ENCODE results near the gene DEXI.

DNA sequence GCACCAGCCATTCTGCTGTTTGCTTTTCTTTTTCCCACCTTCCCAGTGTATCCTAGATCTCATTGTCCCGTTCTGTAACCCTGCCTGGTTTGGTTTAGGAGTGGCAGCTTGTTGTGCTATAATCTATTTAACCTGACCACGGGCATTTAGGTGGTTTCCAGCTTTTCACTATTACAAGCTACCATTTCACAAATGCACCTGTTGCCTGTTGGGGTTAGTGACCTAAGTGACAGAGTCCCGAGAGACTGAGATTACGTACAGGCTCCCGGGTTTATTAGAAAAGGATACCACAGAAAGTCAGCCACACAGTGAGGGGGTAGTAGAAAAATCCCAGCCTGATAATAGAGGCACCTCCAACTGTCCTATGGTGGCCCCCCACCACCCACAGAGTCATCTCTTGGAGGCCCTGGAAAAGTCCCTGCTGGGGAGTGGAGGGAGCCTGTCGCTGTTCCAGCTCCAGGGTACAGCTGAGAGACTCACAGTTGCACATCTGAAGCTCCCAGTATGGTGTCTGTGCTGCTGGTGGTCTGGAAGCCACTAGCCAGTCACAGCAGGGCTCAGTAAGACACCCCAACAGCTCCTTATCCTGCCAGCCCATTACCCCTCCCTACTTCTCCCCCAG lies 23.3 kb upstream of the DEXI start:
- TF ChIP-seq, protein P1, sequence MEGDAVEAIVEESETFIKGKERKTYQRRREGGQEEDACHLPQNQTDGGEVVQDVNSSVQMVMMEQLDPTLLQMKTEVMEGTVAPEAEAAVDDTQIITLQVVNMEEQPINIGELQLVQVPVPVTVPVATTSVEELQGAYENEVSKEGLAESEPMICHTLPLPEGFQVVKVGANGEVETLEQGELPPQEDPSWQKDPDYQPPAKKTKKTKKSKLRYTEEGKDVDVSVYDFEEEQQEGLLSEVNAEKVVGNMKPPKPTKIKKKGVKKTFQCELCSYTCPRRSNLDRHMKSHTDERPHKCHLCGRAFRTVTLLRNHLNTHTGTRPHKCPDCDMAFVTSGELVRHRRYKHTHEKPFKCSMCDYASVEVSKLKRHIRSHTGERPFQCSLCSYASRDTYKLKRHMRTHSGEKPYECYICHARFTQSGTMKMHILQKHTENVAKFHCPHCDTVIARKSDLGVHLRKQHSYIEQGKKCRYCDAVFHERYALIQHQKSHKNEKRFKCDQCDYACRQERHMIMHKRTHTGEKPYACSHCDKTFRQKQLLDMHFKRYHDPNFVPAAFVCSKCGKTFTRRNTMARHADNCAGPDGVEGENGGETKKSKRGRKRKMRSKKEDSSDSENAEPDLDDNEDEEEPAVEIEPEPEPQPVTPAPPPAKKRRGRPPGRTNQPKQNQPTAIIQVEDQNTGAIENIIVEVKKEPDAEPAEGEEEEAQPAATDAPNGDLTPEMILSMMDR (IDR thresholded peaks at IDR 0.05): no peak
- no peak for TF ChIP-seq POLR2A (IDR thresholded peaks at IDR 0.05)

Measured in thyroid gland (tissue), 4 donors.